G401.6 (cell line): ENCODE results near the gene SOD2.
"Not testable (repeated sequence)": the region's sequence is repeated elsewhere in the genome, so short reads cannot be mapped to it uniquely, and the experiment has no call there.

Source experiments
- FAIRE-seq: peaks from 2 replicates; lab custom pipeline; 2012; peaks lifted over from hg19 to GRCh38; lab: Jason Lieb, UNC

The SOD2 gene

DNA sequence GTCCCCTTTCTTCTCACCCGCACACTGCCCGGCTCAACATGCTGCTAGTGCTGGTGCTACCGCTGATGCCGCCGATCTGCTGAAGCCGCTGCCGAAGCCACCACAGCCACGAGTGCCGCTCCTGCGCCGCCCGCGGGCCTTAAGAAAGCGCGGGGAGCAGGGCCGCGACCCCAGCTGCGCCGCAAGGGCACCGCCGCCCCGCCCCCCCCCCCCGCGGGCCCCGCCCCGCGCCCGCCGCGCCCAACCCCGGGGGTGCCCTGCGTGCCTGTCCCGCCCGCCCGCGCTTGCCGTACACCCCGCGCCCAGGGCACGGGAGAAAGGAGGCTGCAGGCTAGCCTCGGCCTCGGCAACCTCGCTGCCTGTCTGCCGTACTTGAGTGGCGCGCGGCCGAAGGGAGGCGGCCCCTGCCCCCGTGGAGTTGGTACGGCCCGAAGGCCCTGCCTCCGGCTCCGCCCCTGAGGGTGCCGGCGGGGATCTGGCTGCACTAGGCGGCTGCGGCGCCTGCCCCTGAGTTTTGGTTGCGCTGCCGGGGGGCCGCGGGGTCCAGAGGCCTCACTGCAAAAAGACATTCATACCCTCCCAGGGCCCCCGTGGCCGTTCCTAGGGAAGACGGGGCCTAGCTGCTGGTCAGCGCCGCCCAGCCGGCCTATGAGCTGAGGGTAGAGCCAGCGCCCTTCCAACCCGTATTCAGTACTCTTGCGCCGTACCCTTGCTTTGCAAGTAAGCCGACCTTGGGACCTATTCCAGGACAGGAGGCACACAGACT is at the start of gene SOD2:
TSS of gene SOD2 (minus strand) at position 114 of the 766 bp plus-strand sequence. CDS start at position 40, 74 bp downstream.
- FAIRE-seq = peak; percentile 3

DNA sequence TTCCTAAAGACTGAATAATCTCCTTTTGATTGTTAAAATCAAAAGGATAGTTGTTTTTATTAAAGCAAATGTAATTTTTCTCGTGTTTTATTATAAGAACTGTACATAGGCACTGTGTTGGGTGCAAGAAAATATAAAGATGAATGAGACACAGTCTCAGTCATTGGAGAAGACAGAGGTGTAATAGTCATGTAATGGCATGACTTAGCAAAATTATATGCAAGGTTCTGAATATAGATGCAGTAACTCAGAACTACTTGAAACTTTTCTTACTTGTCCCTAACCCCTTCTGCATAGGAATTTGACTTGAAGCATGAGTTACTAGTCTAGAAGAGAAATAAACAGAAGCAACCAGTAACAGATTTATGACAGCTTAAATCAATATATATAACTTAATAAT is 49.1 kb upstream of the SOD2 start:
- no peak for FAIRE-seq

DNA sequence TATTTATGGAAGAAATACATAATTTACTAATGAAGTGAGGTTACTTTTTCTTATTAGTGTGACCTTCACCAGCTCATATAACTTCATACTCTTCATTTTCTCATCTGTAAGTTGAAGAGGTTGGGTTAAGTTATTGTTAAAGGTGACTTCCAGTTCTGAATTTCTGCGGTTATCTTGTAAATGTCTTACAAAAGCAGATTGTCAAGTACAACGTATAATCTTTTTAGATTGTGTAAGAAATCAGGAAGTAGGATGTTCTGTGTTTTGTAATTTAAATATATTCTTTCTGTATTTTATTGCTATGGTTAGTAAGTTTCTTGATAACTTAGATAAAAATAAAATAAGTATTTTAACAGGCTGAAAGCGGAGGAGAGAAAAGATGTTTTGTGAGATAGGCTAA is 46.3 kb upstream of the SOD2 start:
- no peak for FAIRE-seq

DNA sequence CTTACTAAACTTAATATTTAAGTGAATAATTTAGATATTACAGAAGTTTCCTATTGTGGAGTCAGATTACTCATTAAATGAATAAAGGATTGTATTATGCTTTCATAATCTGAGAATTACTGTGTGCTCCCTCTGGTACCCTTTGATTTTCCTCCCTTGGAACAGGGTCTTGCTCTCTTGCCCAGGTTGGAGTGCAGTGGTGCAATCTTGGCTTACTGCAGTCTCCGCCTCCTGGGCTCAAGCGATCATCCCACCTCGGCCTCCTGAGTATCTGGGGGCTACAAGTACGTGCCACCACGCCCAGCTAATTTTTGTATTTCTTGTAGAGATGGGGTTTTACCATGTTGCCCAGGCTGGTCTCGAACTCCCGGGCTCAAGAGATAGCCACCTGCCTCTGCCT is 43.9 kb upstream of the SOD2 start:
- FAIRE-seq = no peak

DNA sequence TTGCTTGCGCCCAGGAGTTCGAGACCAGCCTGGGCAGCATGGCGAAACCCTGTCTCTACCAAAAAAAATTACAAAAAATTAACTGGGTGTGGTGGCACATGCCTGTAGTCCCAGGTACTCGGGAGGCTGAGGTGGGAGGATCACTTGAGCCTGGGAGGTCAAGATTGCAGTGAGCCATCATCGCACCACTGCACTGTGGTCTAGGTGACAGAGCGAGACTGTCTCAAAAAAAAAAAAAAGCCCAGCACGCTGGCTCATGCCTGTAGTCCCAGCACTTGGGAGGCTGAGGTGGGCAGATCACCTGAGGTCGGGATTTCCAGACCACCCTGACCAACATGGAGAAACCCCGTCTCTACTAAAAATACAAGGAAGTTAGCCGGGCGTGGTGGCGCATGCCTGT is 40.4 kb upstream of the SOD2 start:
- not testable (repeated sequence) for FAIRE-seq

DNA sequence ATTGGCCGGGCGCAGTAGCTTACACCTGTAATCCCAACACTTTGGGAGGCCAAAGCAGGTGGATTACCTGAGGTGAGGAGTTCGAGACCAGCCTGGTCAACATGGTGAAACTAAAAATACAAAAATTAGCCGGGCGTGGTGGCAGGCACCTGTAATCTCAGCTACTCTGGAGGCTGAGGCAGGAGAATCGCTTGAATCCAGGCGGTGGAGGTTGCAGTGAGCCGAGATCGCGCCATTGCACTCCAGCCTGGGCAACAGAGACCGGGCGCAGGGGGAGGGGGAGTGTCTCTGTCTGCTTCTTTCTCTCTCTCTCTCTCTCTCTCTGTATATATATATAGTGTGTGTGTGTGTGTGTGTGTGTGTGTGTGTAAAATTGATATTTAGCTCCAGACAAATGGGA is 39.5 kb upstream of the SOD2 start:
- FAIRE-seq = not testable (repeated sequence)

DNA sequence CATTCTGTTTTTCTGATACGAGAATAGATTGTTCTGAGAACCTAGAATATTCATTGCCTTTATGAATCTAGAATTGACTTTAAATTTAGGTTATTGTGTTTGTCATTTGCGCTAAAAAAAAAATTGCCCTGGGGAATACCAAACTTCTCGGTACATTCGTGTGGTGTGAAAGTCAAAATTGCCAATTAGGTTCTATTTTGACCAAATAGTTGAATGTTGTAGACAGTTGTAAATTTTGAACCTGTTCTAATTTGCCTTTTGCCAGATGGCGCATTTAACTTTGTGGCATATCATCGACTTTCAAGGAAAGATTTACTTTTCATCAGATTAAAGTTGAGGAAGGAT is 37.3 kb upstream of the SOD2 start:
- FAIRE-seq = no peak

DNA sequence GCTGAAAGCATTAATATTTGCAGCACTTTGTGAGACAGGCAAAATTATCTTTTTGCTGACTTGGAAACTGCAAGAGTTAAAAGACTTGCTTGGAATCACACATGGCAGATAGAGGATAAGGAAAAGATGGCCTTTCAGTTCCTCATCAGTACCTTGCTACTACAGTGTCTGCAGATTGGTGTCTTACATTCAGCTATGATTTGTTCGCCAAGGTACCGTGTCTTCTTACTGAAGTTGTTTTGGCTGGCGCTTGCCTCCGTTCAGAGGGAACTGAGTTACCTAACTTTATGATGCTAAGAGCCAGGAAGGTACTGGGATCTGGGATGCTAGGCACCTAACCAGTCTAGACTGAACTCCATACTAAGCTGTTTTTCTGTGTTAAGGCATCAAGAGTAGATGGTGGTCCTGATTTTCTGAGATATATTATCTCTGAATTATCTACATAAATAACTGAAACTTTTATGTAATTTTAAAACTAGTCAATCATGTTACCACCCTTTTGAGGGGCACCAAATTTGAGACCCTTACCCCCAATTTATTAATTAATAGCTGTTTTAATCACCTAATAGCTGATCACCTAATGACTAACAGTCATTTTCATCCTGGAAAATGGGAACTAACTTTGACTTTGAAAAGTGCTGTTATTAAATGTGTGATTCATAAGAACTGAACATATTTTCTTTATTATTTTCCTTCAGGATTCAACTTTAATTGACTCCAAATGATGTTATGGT is 36.7 kb upstream of the SOD2 start:
- FAIRE-seq = no peak

DNA sequence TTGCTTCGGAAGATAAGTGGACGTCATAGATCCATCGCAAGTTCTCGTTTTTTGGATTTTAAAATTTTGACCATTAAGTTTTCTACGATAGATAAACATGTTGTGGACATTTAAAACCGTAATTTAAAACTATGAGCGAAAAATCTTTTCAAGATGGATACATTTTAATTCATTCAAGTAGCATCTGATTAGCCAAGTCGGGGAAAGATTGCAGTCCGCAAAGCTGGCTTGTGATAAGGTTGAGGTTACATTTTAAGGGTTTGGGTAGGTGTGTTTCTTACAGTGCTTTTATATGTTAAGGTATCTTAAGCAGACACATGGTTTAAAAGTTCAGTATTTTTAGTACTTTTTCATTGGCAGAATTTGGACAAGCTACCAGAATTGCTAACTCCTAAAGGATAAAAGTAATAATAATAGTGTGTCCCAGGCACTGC is 35.5 kb upstream of the SOD2 start:
- FAIRE-seq = peak; percentile 8

DNA sequence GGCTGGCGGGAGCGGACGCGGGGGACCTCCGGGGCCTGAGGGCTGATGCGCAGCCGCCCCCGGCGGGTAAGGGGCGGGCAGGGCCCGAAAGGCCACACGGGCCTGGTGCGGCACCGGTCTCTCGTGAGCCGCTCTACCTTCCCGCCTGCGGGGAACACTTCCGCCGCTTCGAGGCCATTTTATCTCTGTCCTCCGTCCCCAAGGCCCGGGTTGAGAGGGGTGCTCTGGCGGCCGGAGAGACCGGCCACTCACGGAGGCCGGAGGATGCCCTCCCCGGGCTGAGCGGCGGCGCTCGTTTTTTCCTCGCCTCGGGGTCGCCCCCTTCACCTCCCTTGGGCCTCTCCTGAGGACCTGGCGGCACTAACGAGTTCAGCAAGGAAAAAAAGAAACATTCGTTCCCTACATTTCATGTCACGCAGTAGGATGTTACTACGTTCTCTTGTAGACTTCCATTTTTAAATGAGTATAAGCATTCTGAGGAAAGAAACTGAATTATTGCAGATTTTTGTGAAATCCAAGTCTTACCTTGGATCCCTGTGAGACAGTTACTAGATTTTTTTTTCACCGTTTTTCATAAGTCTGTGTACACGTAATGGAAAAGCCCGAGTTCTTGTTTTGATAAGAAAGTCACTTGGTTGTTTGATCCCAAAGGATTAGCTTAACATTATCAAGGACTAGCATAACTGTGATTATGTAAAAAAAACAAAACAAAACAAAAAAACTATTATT is 34.8 kb upstream of the SOD2 start:
- no peak for FAIRE-seq

DNA sequence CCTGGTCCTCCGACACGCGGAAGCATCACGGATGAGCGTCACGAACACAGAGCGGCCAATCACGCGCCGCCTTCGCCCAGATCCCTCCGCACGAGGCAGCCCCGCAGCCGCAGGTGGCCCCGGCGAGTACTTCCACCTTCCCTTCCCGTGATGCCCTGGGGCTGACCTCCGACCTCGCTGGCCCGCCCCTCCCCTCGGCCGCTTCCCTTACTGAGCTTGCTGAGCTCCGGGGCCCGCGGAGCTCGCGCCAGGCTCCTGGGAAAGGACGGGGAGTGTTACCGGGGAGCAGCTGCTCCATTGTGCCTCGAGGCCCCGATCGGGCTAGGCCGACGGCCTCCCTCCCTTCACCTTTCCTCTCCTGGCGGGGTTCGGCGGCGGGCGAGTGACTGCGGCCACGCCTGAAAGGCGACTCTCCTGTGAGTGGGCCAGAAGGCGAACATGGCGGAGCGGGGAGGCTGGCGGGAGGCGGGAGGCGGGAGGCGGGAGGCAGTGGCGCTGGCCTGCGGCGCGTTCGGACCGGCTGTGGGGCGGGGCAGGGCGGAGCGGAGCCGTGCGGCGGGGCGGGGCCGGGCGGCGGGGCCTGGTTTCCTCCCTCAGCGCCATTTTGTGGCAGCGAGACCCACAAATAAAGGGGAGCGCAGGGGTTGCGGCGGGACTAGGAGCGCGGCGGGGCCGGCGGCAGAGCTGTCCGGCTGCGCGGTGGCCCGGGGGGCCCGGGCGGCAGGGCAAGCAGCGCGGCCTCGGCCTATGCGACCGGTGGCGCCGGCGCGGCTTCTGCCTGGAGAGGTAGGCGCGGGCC is 34.1 kb upstream of the SOD2 start, which contains the start of gene WTAP:
TSS of gene WTAP (plus strand) at position 589 of the 799 bp plus-strand sequence. CDS start 8,760 bp downstream, outside the sequence.
- peak; percentile 89 for FAIRE-seq

DNA sequence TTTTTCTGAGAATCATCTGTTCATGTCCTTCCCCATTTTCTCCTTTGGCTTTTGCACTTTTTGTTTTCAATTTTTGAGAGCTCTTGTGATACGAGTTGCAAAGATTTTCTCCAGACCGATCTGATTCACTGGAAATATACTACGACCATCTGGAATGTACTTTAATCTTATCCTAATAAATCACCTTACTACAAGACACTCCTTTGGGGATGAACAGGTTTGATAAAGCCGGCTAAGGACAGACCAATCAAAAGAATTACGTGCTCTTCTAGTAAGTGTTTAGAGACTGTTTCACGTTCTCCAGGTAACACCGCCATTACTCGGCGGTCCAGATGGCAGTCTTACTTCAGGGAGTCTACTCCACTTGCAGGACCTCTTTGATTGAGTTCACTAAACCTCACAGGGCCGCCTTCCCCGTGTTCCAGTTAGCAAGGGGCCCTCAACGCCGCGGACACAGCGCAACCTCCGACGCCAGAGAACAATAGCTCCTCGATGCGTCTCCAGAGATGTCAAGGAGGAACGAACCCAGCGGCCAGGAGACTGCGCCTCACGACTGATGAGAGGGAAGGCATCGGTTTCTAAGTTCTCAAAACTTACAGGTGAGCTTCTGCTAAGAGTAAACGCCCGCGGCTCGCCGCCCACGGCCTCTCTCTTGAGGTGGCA is 33.3 kb upstream of the SOD2 start:
- no peak for FAIRE-seq

DNA sequence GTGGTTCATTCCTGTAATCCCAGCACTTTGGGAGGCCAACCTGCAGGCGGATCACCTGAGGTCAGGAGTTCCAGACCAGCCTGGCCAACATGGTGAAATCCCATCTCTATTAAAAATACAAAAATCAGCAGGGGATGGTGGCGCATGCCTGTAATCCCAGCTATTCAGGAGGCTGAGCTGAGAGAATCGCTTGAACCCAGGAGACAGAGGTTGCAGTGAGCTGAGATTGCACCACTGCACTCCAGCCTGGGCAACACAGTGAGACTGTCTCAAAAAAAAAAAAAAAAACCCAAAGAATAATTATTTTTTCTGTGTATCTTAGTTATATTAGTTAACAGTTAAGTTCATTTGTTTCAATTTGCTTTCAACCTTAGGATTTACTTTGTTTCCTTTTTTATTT is 32.2 kb upstream of the SOD2 start:
- FAIRE-seq = not testable (repeated sequence)

DNA sequence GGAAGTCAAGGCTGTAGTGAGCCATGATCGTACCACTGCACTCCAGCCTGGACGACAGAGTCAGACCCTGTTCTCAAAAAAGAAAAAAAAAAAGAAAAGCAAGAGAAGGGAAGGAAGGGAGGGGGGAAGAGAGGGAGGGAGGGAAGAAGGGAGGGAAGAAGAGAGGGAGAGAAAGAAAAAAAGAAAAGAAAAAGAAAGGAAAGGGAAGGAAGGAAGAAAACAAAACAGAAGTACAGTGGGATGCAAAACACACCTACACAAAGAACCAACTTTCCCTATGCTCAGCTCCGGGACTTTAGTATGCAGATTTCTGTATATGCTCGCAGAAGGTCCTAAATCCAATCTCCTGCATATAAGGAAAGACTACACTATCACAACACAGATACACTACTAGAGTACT is 31.7 kb upstream of the SOD2 start:
- no peak for FAIRE-seq

DNA sequence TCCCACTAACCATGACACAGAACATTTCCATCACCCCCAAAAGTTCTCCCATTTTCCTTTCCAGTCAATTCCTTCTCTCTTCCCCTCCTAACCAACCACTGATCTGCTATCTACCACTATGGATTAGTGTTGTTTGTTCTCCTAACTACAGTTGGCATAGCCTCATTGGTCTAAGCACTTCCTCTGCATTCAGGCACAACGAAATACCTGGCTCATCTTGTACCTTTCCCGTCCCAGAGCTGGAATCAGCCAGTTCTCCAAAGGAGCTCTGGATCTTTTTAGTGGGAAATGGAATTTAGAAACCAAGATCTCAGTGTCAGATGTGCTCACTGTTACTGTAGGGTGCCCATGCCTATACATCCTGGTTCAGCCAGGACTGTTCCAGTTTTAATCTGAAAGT is 30.2 kb upstream of the SOD2 start:
- no peak for FAIRE-seq

DNA sequence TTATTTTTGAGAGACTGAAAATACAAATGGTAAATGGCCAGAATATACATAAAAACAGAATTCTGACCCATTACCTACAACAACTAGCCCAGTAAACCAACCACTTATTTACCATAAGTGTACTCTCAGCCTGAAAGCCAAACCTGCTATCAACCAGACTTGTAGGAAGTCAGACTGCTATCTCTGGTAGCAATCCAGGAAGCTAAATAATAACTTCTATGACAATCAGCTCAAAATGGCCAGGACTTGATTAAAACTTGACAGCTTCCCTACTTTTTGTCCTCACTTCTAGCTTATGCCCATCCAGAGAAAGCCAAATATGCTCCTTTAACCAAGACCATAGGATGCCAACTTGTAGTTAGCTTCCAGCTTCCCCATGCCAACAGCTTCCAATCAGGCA is 29.6 kb upstream of the SOD2 start:
- no peak for FAIRE-seq

DNA sequence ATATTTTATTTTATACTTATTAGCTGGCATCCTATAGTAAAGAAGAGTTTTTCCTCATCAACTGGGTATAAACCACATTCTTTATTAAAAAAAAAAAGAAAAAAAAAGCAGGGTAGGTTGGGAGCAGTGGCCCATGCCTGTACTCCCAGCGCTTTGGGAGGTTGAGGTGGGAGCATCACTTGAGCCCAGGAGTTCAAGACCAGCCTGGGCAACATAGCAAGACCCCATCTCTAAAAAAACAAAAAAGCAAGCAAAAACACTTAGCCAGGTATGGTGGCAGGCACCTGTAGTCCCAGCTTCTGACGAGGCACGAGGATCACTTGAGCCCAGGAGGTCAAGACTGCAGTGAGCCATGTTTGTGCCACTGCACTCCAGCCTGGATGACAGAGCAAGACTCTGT is 28.9 kb upstream of the SOD2 start:
- not testable (repeated sequence) for FAIRE-seq

DNA sequence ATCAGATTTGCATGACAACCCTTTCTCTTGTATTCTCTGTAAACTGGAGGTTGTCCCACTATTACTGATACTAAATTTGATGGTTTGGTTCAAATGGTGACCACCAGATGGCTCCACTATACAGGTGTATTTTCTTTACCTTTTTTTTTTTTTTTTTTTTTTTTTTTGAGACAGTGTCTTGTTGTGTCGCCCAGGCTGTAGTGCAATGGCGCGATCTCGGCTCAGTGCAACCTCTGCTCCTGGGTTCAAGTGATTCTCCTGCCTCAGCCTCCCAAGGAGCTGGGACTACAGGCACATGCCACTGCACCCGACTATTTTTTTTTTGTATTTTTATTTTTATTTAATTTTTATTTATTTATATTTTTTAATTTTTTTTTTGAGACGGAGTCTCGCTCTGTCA is 27.7 kb upstream of the SOD2 start:
- FAIRE-seq = peak; percentile 79

DNA sequence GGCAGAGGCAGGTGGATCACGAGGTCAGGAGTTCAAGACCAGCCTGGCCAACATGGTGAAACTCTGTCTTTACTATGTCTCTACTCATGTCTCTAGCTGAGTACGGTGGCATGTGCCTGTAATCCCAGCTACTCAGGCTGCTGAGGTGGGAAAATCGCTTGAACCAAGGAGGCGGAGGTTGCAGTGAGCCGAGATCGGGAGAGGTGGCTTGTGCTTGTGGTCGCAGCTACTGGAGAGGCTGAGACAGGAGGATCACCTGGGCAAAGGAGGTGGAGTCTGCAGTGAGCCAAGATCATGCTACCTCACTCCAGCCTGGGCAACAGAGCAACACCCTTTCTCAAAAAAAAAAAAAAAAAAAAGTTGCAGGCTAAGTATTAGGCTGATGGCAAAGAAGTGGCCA is 26.2 kb upstream of the SOD2 start:
- no peak for FAIRE-seq

DNA sequence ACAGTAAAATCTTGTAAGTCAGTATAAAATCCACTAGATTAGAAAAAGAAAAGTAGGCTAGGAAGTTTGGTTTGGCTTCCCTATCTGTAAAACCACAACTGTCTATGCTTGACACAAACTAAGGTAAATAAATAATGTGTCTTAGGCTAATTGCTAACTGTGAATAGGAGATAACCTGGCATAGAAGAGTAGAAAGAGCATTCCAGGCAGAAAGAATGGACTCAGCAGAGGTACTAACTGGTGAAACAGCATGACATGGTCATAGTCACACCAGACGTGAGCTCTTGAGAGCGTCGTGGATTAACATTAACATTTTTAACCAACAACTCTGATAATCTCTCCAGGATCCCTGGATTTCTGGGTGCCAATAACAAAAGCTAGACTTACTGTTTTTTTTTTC is 25.6 kb upstream of the SOD2 start:
- FAIRE-seq = no peak

DNA sequence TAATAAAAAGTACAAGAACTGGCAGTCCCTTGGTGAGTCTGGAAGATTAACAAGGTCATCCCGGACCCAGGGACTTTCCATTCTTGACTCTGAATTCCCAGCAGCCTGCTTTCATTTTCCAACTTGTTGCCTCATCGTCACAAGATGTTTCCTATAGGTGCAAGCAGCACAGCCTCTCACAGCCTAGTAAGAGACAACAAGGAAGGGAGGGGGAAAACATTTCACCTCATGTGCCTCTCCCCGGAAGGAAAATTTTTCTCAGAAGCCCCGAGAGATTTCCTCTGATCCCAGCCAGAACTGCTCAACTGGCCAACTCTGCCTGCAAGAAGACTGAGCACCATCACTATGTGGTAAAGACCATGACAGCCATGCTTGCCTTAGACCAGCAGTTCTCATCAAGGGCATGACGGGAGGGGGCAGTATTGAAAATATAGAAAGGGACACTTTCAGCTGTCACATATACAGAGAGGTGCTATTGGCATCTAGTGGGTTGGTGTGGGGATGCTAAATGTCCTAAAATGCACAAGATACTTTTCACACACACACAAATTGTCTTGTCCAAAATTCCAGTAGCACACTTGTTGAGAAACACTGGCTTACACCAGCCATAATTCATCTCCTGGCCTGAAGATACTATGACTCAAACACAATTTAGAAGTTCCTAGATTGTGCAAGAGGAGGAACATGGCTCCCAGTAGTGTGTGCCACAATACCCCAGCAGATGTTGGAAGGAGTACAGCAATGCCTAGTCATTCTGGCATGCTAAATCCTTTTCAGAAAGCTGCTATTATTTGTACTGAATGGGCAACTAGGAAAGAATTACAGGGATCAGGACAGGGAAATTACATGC is 23.4 kb upstream of the SOD2 start:
- FAIRE-seq = no peak
